NCI-H2196 (cell line): Measurements from ENCODE around the gene ADAM17.
"Not testable (repeated sequence)": the region's sequence is repeated elsewhere in the genome, so short reads cannot be mapped to it uniquely, and the experiment has no call there.

Experiments used
- DNase-seq: peaks from one replicate; lab custom pipeline; 2025; ENCODE audit not compliant: unreplicated experiment; lab: John Stamatoyannopoulos, UW

The ADAM17 gene

GRCh38 chr2:9555297-9556120 is at the start of gene ADAM17:
ADAM17 (minus strand) TSS chr2:9555830; CDS start chr2:9555605, 225 bp downstream.
- peak; percentile 98 for DNase-seq

GRCh38 chr2:9602412-9602811 is 46.8 kb upstream of the ADAM17 start:
- DNase-seq = no peak

GRCh38 chr2:9601397-9601796 is 45.8 kb upstream of the ADAM17 start:
- no peak for DNase-seq

- DNase-seq = no peak
These were observed 43.8 kb upstream of the ADAM17 start for GRCh38 chr2:9599430-9599829.

GRCh38 chr2:9596621-9597311 is 41.1 kb upstream of the ADAM17 start:
- DNase-seq = no peak

GRCh38 chr2:9595746-9596145 is 40.1 kb upstream of the ADAM17 start:
- DNase-seq = no peak

- DNase-seq = not testable (repeated sequence)
These were observed 39.6 kb upstream of the ADAM17 start for GRCh38 chr2:9595256-9595655.

- DNase-seq = no peak
These were observed 38.9 kb upstream of the ADAM17 start for GRCh38 chr2:9594366-9595054.

GRCh38 chr2:9593925-9594324 is 38.3 kb upstream of the ADAM17 start:
- no peak for DNase-seq

GRCh38 chr2:9592699-9593098 is 37.1 kb upstream of the ADAM17 start:
- no peak for DNase-seq

- no peak for DNase-seq
These were observed 35.0 kb upstream of the ADAM17 start for GRCh38 chr2:9590641-9591040.

GRCh38 chr2:9586465-9586864 is 30.8 kb upstream of the ADAM17 start:
- DNase-seq = no peak

GRCh38 chr2:9585486-9585885 is 29.9 kb upstream of the ADAM17 start:
- no peak for DNase-seq

- not testable (repeated sequence) for DNase-seq
These were observed 29.3 kb upstream of the ADAM17 start for GRCh38 chr2:9584902-9585301.

- no peak for DNase-seq
These were observed 27.0 kb upstream of the ADAM17 start for GRCh38 chr2:9582624-9583023.

- DNase-seq = no peak
These were observed 23.0 kb upstream of the ADAM17 start for GRCh38 chr2:9578467-9579235.

- no peak for DNase-seq
These were observed 18.7 kb upstream of the ADAM17 start for GRCh38 chr2:9574331-9574730.

GRCh38 chr2:9573840-9574239 is 18.2 kb upstream of the ADAM17 start:
- no peak for DNase-seq

- DNase-seq = no peak
These were observed 17.5 kb upstream of the ADAM17 start for GRCh38 chr2:9573013-9573720.
